Spleen (tissue), 7 donors: Measurements from ENCODE around the gene DHRS4.

Experiments used
- POLR2A ChIP-seq, 3 donors: fragments of 450-650 bp; IDR thresholded peaks; one replicate each; pipeline ENCODE4 v1.5.1; 2017; ENCODE audit warnings: antibody characterized with exemption in 3 of 3, mild to moderate bottlenecking in 1 of 3
- TF ChIP-seq, protein P1 (sequence below), 11 experiments: fragments of 200-600 bp in 7 of 11; fragments of 450-650 bp in 4 of 11; sonication (generic) in 4 of 11; IDR thresholded peaks in 8 of 11; conservative IDR thresholded peaks in 3 of 11; 1 replicate in 7 of 11; 2 replicates in 4 of 11; pipeline versions ENCODE4 v1.4.0 to v1.8.0; 2016 to 2021; ENCODE audit warnings: antibody characterized with exemption in 11 of 11, inconsistent platforms in 4 of 11, mild to moderate bottlenecking in 1 of 11
- donor health status: DM: no; HTN: no; CAD: no; lungs with moderate emphysema.
- donor health status: DM: no; HTN: no; CAD: no.
- donor health status: DM: no; HTN: no; CAD: no.

DNA sequence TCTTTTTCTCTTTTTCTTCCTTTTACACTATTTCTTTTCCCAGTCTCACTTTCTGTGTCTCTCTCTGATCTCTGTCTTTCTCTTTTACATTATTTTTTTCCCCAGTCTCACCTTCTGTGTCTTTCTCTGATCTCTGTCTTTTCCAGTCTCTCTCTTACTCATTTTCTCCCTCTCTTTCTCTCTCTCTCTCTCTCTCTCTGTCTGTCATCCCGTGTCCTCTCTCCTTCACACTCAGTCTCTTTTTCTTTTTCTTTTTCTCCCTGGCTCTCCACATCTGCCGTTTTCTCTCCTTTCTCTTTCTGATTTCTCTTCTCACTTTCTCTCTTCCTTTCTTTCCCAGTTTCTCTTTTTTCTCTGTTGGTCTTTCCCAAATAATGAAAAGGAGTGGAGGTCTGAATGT, 57.5 kb downstream of the DHRS4 start:
- TF ChIP-seq, protein P1, sequence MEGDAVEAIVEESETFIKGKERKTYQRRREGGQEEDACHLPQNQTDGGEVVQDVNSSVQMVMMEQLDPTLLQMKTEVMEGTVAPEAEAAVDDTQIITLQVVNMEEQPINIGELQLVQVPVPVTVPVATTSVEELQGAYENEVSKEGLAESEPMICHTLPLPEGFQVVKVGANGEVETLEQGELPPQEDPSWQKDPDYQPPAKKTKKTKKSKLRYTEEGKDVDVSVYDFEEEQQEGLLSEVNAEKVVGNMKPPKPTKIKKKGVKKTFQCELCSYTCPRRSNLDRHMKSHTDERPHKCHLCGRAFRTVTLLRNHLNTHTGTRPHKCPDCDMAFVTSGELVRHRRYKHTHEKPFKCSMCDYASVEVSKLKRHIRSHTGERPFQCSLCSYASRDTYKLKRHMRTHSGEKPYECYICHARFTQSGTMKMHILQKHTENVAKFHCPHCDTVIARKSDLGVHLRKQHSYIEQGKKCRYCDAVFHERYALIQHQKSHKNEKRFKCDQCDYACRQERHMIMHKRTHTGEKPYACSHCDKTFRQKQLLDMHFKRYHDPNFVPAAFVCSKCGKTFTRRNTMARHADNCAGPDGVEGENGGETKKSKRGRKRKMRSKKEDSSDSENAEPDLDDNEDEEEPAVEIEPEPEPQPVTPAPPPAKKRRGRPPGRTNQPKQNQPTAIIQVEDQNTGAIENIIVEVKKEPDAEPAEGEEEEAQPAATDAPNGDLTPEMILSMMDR (IDR thresholded peaks at IDR 0.05 in 8 of 11, conservative IDR thresholded peaks at IDR 0.05 in 3 of 11) = no peak
- TF ChIP-seq POLR2A (IDR thresholded peaks at IDR 0.05) = no peak
